ENCODE measurements around the gene SELENON. TPM values are rescaled to one million over a fixed set of nuclear protein-coding genes. Genes with fewer than 3 reads are reported as not detected.

SELENON gene
- total and polyA plus RNA-seq, 9 of the 15 experiments (the other 6 are each of a cell fraction or from before 2014, with no cell fraction given) = 0.43 to 26.7 (median 7.0) TPM

DNA sequence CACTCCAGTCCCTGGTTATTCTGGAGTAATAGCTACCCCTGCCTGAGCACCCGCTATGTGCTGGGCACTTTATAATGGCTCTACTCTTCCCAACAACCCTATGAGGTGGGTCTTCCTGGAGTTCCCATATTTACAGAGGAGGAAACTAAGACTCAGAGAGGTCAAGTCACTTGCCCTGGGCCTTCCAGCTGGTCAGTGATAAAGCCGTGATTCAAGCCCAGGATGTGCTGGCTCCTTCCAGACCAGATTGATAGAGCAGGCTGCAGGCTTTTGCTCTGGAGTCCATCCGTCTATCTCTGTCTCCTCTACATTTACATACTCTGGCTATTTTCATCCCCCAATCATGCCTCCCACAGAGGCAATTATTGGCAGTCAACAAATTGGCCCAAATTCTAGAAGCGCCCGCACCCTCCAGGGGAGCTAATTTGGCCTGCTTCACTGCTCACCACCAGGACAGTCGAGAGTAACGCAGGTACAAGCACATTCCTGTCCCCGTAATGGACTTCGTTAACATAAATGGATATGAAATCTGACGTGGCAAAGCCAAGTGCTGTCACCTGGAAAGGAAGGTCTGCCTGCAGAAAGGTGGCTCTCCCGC lies 39.8 kb upstream of the SELENON start (continued):
- TF ChIP-seq PPARD (CRISPR knock-in tag; IDR thresholded peaks at IDR 0.05) (no peak), FOXK1 (CRISPR knock-in tag; IDR thresholded peaks at IDR 0.05; ENCODE audit: borderline replicate concordance) (0 out of 2 replicates have a peak, but pooled peaks have one; percentile 27), SNIP1 (IDR thresholded peaks at IDR 0.05; ENCODE audit: low read depth) (no peak), CAMTA2 (CRISPR knock-in tag; conservative IDR thresholded peaks at IDR 0.05) (no peak), EP300 (IDR thresholded peaks at IDR 0.05; ENCODE audit: low read length) (no peak), TCF7L2 (IDR thresholded peaks at IDR 0.05; ENCODE audit: low read depth, low read length) (no peak), PHB2 (IDR thresholded peaks at IDR 0.05; ENCODE audit: low read depth) (no peak), GTF2E2 (tag; IDR thresholded peaks at IDR 0.05) (no peak), SIRT6 (IDR thresholded peaks at IDR 0.05; ENCODE audit: low read depth, low read length) (no peak), NR2C1 (IDR thresholded peaks at IDR 0.05) (no peak), NR2C1 (tag; IDR thresholded peaks at IDR 0.05) (no peak), COPS2 (conservative IDR thresholded peaks at IDR 0.05) (no peak), SRSF9 (IDR thresholded peaks at IDR 0.05; ENCODE audit: borderline replicate concordance, low read depth, low read length) (no peak), PRPF4 (IDR thresholded peaks at IDR 0.05; ENCODE audit: insufficient read depth, low read depth, low read length, poor library complexity, severe bottlenecking) (no peak), ZNF311 (CRISPR knock-in tag; IDR thresholded peaks at IDR 0.05) (no peak), HDAC1 (IDR thresholded peaks at IDR 0.05) (peak in 1 of 2 experiments; percentile 53; a peak in 1 of 4 replicates), BACH1 (tag; IDR thresholded peaks at IDR 0.05) (no peak), ZSCAN29 (IDR thresholded peaks at IDR 0.05) (no peak), HNRNPL (IDR thresholded peaks at IDR 0.05; ENCODE audit: low read depth, low read length) (no peak)
- TF ChIP-seq, protein P1, sequence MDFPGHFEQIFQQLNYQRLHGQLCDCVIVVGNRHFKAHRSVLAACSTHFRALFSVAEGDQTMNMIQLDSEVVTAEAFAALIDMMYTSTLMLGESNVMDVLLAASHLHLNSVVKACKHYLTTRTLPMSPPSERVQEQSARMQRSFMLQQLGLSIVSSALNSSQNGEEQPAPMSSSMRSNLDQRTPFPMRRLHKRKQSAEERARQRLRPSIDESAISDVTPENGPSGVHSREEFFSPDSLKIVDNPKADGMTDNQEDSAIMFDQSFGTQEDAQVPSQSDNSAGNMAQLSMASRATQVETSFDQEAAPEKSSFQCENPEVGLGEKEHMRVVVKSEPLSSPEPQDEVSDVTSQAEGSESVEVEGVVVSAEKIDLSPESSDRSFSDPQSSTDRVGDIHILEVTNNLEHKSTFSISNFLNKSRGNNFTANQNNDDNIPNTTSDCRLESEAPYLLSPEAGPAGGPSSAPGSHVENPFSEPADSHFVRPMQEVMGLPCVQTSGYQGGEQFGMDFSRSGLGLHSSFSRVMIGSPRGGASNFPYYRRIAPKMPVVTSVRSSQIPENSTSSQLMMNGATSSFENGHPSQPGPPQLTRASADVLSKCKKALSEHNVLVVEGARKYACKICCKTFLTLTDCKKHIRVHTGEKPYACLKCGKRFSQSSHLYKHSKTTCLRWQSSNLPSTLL (IDR thresholded peaks at IDR 0.05) = no peak
- TF ChIP-seq, protein P2, sequence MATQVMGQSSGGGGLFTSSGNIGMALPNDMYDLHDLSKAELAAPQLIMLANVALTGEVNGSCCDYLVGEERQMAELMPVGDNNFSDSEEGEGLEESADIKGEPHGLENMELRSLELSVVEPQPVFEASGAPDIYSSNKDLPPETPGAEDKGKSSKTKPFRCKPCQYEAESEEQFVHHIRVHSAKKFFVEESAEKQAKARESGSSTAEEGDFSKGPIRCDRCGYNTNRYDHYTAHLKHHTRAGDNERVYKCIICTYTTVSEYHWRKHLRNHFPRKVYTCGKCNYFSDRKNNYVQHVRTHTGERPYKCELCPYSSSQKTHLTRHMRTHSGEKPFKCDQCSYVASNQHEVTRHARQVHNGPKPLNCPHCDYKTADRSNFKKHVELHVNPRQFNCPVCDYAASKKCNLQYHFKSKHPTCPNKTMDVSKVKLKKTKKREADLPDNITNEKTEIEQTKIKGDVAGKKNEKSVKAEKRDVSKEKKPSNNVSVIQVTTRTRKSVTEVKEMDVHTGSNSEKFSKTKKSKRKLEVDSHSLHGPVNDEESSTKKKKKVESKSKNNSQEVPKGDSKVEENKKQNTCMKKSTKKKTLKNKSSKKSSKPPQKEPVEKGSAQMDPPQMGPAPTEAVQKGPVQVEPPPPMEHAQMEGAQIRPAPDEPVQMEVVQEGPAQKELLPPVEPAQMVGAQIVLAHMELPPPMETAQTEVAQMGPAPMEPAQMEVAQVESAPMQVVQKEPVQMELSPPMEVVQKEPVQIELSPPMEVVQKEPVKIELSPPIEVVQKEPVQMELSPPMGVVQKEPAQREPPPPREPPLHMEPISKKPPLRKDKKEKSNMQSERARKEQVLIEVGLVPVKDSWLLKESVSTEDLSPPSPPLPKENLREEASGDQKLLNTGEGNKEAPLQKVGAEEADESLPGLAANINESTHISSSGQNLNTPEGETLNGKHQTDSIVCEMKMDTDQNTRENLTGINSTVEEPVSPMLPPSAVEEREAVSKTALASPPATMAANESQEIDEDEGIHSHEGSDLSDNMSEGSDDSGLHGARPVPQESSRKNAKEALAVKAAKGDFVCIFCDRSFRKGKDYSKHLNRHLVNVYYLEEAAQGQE (IDR thresholded peaks at IDR 0.05; ENCODE audit: borderline replicate concordance) = no peak
- TF ChIP-seq, protein P2 (CRISPR knock-in tag; IDR thresholded peaks at IDR 0.05; ENCODE audit: low read depth) = 0 out of 2 replicates have a peak, but pooled peaks have one; percentile 25

All from K562 (cell line).